Keratinocyte (primary cell): ENCODE measurements around the gene ACOT9.

ENCODE experiments used
- CTCF ChIP-seq, 3 experiments: IDR thresholded peaks in 1 of 3; conservative IDR thresholded peaks in 1 of 3; optimal IDR thresholded peaks in 1 of 3; 2 replicates in 2 of 3; 3 replicates in 1 of 3; pipeline versions ENCODE3 to v1.5.1; 2011; ENCODE audit warnings: low read length in 3 of 3, mild to moderate bottlenecking in 3 of 3, moderate library complexity in 2 of 3, control low read depth in 1 of 3, inconsistent platforms in 1 of 3; ENCODE audit not compliant: insufficient read depth in 2 of 3; ENCODE audit errors: extremely low read depth in 1 of 3
- EZH2 ChIP-seq: IDR thresholded peaks from one replicate; pipeline ENCODE4 v1.6.1; 2012; ENCODE audit warnings: inconsistent platforms, mild to moderate bottlenecking, low read length, moderate library complexity

- TF ChIP-seq CTCF (optimal IDR thresholded peaks at IDR 0.05 in 1 of 3, IDR thresholded peaks at IDR 0.05 in 1 of 3, conservative IDR thresholded peaks at IDR 0.05 in 1 of 3; ENCODE audit: extremely low read depth in 1 of 3, insufficient read depth in 2 of 3, low read length in 3 of 3): no peak
- TF ChIP-seq EZH2: no peak
Observed at GRCh38 chrX:23661671-23662070, 81.4 kb downstream of the ACOT9 start.
